GM12878 (cell line): ENCODE measurements around the gene LMNB1. TPM values are rescaled to one million over a fixed set of nuclear protein-coding genes. Genes with fewer than 3 reads are reported as not detected.
"Not testable (repeated sequence)": the region's sequence is repeated elsewhere in the genome, so short reads cannot be mapped to it uniquely, and the experiment has no call there.

Source experiments
- ATAC-seq: fragments of 200-7000 bp; cut with Tn5 transposase; 3 replicates; pipeline ENCODE4 v1.9.1; 2020; ENCODE audit warnings: mild to moderate bottlenecking, moderate library complexity
- BruUV-seq: library from RNA; stranded (reverse); fragments of 400-500 nt; replicated peaks from 2 replicates; lab custom pipeline; 2021; lab: Mats Ljungman, UMichigan
- CTCF ChIA-PET: fragments of 300-600 bp; sonication (Branson Sonifier 250); formaldehyde crosslinking; extraction: SDS; loops from one replicate; lab custom pipeline; 2021; ENCODE audit warnings: inconsistent platforms; lab: Yijun Ruan, JAX
- POLR2A ChIA-PET: fragments of 350-600 bp; formaldehyde crosslinking; extraction: SDS; loops from one replicate; lab custom pipeline; 2021; ENCODE audit warnings: inconsistent platforms; lab: Charles Lee
- RAD21 ChIA-PET: fragments of 300-600 bp; sonication (Branson Sonifier 250); formaldehyde crosslinking; loops from one replicate; lab custom pipeline; 2023; ENCODE audit warnings: antibody characterized with exemption; ENCODE audit not compliant: unreplicated experiment; lab: Charles Lee
- SMC1A ChIA-PET: fragments of 300-600 bp; sonication (Branson Sonifier 250); formaldehyde crosslinking; loops from one replicate; lab custom pipeline; 2023; ENCODE audit not compliant: unreplicated experiment, uncharacterized antibody; lab: Charles Lee
- DNase-seq: peaks from one replicate; pipeline ENCODE4 v3.0.0-alpha.2; 2011; ENCODE audit warnings: low read depth, low spot score
- FAIRE-seq: peaks from 3 replicates; lab custom pipeline; 2011; peaks lifted over from hg19 to GRCh38; lab: Jason Lieb, UNC
- H2AFZ ChIP-seq: 2 replicates; pipeline ENCODE4 v1.6.0; 2011; ENCODE audit warnings: low read depth, low read length, control low read depth; ENCODE audit not compliant: control insufficient read depth
- H3K27ac ChIP-seq: 2 replicates; pipeline ENCODE4 v1.5.1; 2011; ENCODE audit warnings: control low read depth; ENCODE audit not compliant: control insufficient read depth, insufficient read depth
- H3K27me3 ChIP-seq, 2 experiments: replicated peaks in 1 of 2; 2 replicates each; pipeline versions ENCODE4 v1.6.0 to v1.6.1; 2011; ENCODE audit warnings: low read length in 1 of 2; ENCODE audit not compliant: control insufficient read depth in 2 of 2, insufficient read depth in 2 of 2
- H3K36me3 ChIP-seq, 2 experiments: 2 replicates each; pipeline ENCODE4 v1.5.1; 2011; ENCODE audit warnings: low read length in 1 of 2; ENCODE audit not compliant: control insufficient read depth in 2 of 2, insufficient read depth in 2 of 2
- H3K4me1 ChIP-seq: 2 replicates; pipeline ENCODE4 v1.6.1; 2011; ENCODE audit warnings: mild to moderate bottlenecking, low read length, moderate library complexity, mixed read lengths; ENCODE audit not compliant: control insufficient read depth, insufficient read depth
- H3K4me2 ChIP-seq: 2 replicates; pipeline ENCODE4 v1.6.0; 2011; ENCODE audit warnings: control low read depth; ENCODE audit not compliant: control insufficient read depth, insufficient read depth
- H3K4me3 ChIP-seq: fragments of 200-600 bp; sonication (generic); 2 replicates; pipeline ENCODE4 v1.5.1; 2016
- H3K79me2 ChIP-seq: 2 replicates; pipeline ENCODE4 v1.6.0; 2011; ENCODE audit warnings: low read length; ENCODE audit not compliant: control insufficient read depth, insufficient read depth
- H3K9ac ChIP-seq: 2 replicates; pipeline ENCODE4 v1.8.0; 2011; ENCODE audit warnings: low read length, control low read depth, mixed read lengths; ENCODE audit not compliant: control insufficient read depth, insufficient read depth
- H3K9me3 ChIP-seq: replicated peaks from 3 replicates; pipeline ENCODE4 v1.5.1; 2011; ENCODE audit warnings: mild to moderate bottlenecking, low read length; ENCODE audit not compliant: control insufficient read depth, insufficient read depth
- H4K20me1 ChIP-seq: 2 replicates; pipeline ENCODE4 v1.6.0; 2011; ENCODE audit not compliant: control insufficient read depth, insufficient read depth
- ZBTB33 ChIP-seq: fragments of 450-650 bp; IDR thresholded peaks from 2 replicates; pipeline ENCODE4 v1.6.1; 2017; ENCODE audit warnings: mild to moderate bottlenecking
- WGBS: methylation state at CpG from one replicate; pipeline ENCODE4 v1.1.6; 2016; ENCODE audit warnings: low lambda C conversion rate; ENCODE audit not compliant: insufficient replicate concordance, insufficient coverage; ENCODE audit errors: missing lambda C conversion rate; 5-methylcytosine and 5-hydroxymethylcytosine counted together
- in situ Hi-C: fragments of 300-500 bp; cut with MboI; formaldehyde crosslinking; loops from 9 replicates; pipeline ENCODE4 v1.14.3; 2018; ENCODE audit warnings: mixed read lengths
- intact Hi-C: fragments of 100-400 bp; cut with micrococcal nuclease; formaldehyde crosslinking; loops from one replicate; pipeline ENCODE4 v1.14.2; 2022; ENCODE audit not compliant: unreplicated experiment
- polyA plus RNA-seq, 11 experiments: library from polyadenylated mRNA; depleted of rRNA in 4 of 11; unstranded in 6 of 11; stranded (reverse) in 5 of 11; fragments of >200 nt; fragmentation: Nextera tagmentation in 4 of 11; fragmentation: Illumina TruSeq in 1 of 11; extraction: Ambion mirVana in 4 of 11; extraction: Trizol in 1 of 11; gene quantifications; 1 replicate in 1 of 11; 2 replicates in 10 of 11; pipeline versions ENCODE4 v1.2.1 to v1.2.3, GENCODE V29; 2011 to 2016; ENCODE audit warnings: inconsistent platforms in 2 of 11, missing spikeins in 2 of 11, low read depth in 1 of 11
- total RNA-seq, 4 experiments: library from RNA; depleted of rRNA in 3 of 4; stranded (reverse); fragments of >200 nt in 3 of 4; fragmentation: Illumina TruSeq in 1 of 4; extraction: Trizol in 1 of 4; gene quantifications; 2 replicates each; pipeline versions ENCODE4 v1.2.1 to v1.2.3, GENCODE V29; 2013 to 2021

LMNB1 gene
- total and polyA plus RNA-seq, 10 of the 15 experiments (the other 5 are each of a cell fraction or from before 2014, with no cell fraction given): 7.0 to 185 (median 86.4) TPM

- not testable (repeated sequence) for H3K4me2 ChIP-seq, H4K20me1 ChIP-seq
- TF ChIP-seq ZBTB33: peak; percentile 53; the same call in 1 of the 2 replicates
- TF ChIP-seq, all 136 proteins: peak for 1; not testable (repeated sequence) for 135
- H2AFZ ChIP-seq, H3K4me1 ChIP-seq, H3K9ac ChIP-seq, BruUV-seq, ATAC-seq, H3K9me3 ChIP-seq, DNase-seq, FAIRE-seq, H3K27me3 ChIP-seq, H3K36me3 ChIP-seq, H3K4me3 ChIP-seq, H3K27ac ChIP-seq: not testable (repeated sequence)
- ChIA-PET RAD21 (interaction anchor here (0.7 to 9.6 kb wide), 5 partner anchors 16 to 127 kb away, joined by 3 to 306 read pairs (median 5); no protein-coding TSS in a partner anchor), POLR2A (interaction anchor here (0.8 to 9.6 kb wide), 4 partner anchors 15 to 97 kb away, joined by 3 to 140 read pairs (median 68); no protein-coding TSS in a partner anchor), CTCF (interaction anchor here (1.8 to 10.4 kb wide), 3 partner anchors 14 to 94 kb away, joined by 3 to 445 read pairs (median 136); no protein-coding TSS in a partner anchor), SMC1A (interaction anchor here (0.6 to 10.7 kb wide), 6 partner anchors 9 to 177 kb away, joined by 4 to 441 read pairs (median 10); no protein-coding TSS in a partner anchor)
- in situ Hi-C loops: loop anchor here (25.0 kb wide), 2 partner anchors 1313 to 1837 kb away; partner anchors contain the start of gene SLC12A2
- WGBS: 98% methylated on average over 14 of the region's 14 CpGs
- intact Hi-C loops: loop anchor here (10.0 kb wide), 1 partner anchor 330 kb away; no protein-coding TSS in a partner anchor
- H3K79me2 ChIP-seq: peaks cover 27% of the 10 kb centered on the region
Measured at GRCh38 chr5:126774595-126774994, 2.3 kb upstream of the LMNB1 start.
